HuH-7 (cell line): ENCODE results near the gene PRIM1.
A peak's percentile ranks its signal among the peaks of the same experiment; 100 is the strongest.
"Not testable (repeated sequence)": the region's sequence is repeated elsewhere in the genome, so short reads cannot be mapped to it uniquely, and the experiment has no call there.

Experiments
- DNase-seq: peaks from one replicate; pipeline ENCODE4 v3.0.0; 2011; ENCODE audit warnings: low spot score

Gene PRIM1

GRCh38 chr12:56751712-56752598, at the start of gene PRIM1:
TSS of gene PRIM1 (minus strand) at chr12:56752323. CDS start at chr12:56752298, 25 bp downstream.
- DNase-seq: peak; percentile 88

- no peak for DNase-seq
These were observed 48.1 kb upstream of the PRIM1 start for GRCh38 chr12:56800221-56800620.

GRCh38 chr12:56799345-56799744, 47.2 kb upstream of the PRIM1 start:
- DNase-seq: not testable (repeated sequence)

- DNase-seq: not testable (repeated sequence)
These were observed 43.7 kb upstream of the PRIM1 start for GRCh38 chr12:56795791-56796190.

- DNase-seq: not testable (repeated sequence)
These were observed 43.0 kb upstream of the PRIM1 start for GRCh38 chr12:56795046-56795562.

GRCh38 chr12:56793124-56793523, 41.0 kb upstream of the PRIM1 start:
- DNase-seq: not testable (repeated sequence)

GRCh38 chr12:56792678-56793077, 40.6 kb upstream of the PRIM1 start:
- no peak for DNase-seq

GRCh38 chr12:56789429-56789828, 37.3 kb upstream of the PRIM1 start:
- not testable (repeated sequence) for DNase-seq

GRCh38 chr12:56787498-56787897, 35.4 kb upstream of the PRIM1 start:
- no peak for DNase-seq

- DNase-seq: no peak
These were observed 33.8 kb upstream of the PRIM1 start for GRCh38 chr12:56785874-56786273.

GRCh38 chr12:56785141-56785865, 33.2 kb upstream of the PRIM1 start:
- no peak for DNase-seq

GRCh38 chr12:56781726-56782125, 29.6 kb upstream of the PRIM1 start:
- no peak for DNase-seq

- no peak for DNase-seq
These were observed 26.6 kb upstream of the PRIM1 start for GRCh38 chr12:56778756-56779155.

- DNase-seq: no peak
These were observed 24.5 kb upstream of the PRIM1 start for GRCh38 chr12:56776654-56777053.

GRCh38 chr12:56775638-56776037, 23.5 kb upstream of the PRIM1 start:
- no peak for DNase-seq

- no peak for DNase-seq
These were observed 21.0 kb upstream of the PRIM1 start for GRCh38 chr12:56773113-56773512.

GRCh38 chr12:56772625-56773024, 20.5 kb upstream of the PRIM1 start:
- no peak for DNase-seq

GRCh38 chr12:56769868-56770267, 17.7 kb upstream of the PRIM1 start:
- DNase-seq: no peak

- no peak for DNase-seq
These were observed 16.3 kb upstream of the PRIM1 start for GRCh38 chr12:56768424-56768823.

GRCh38 chr12:56766535-56766934, 14.4 kb upstream of the PRIM1 start:
- DNase-seq: no peak

GRCh38 chr12:56763753-56764657, 11.9 kb upstream of the PRIM1 start:
- no peak for DNase-seq

- no peak for DNase-seq
These were observed 9.7 kb upstream of the PRIM1 start for GRCh38 chr12:56761812-56762211.
